Activated CD8-positive, alpha-beta memory T cell treated with anti-CD3 and anti-CD28 coated beads, Interleukin-2, amount 50 U/mL, for 48 hours (primary cell): ENCODE measurements around the gene HCFC2.

Source experiments
- DNase-seq: peaks from one replicate; pipeline ENCODE4 v3.0.0-alpha.2; 2020

Gene HCFC2

GRCh38 chr12:104126548-104126947 is 62.2 kb downstream of the HCFC2 start:
- no peak for DNase-seq

DNA sequence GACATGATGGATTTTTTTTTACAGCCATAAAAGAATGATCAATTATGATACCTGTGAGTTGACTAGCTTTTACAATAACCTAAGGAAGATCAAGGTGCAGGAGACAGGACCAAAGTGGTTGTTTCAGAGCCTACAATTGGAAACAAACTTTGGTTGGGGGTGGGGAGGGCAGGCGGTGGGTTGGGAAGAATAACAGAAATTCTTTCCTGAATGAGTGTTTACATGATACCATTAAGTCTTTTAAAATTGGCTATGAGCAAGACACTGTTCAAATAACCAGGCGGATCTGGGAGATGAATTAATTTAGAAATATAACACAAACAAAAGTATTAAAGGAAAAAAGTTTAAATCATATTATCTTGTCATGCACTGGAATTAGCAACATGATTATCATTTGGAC is 66.4 kb downstream of the HCFC2 start:
- no peak for DNase-seq

DNA sequence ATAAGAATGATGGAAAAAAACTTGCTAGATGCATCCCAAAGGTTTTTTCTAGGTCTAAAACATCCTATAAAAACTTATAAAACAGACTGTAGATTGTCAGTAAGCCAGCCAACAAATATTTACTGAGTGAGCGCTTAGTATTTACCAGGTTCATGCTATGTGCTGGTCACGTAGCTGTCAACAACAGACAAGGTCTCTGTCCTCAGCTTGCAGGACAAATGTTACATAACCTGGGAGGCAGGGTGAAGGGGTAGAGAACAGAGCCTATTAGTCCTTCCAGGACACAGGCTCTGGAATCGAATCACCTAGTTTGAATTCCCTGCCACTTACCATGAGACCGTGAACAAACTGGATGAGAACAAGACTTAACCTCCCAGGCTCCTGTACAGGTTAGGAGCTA is 67.3 kb downstream of the HCFC2 start:
- DNase-seq = no peak

DNA sequence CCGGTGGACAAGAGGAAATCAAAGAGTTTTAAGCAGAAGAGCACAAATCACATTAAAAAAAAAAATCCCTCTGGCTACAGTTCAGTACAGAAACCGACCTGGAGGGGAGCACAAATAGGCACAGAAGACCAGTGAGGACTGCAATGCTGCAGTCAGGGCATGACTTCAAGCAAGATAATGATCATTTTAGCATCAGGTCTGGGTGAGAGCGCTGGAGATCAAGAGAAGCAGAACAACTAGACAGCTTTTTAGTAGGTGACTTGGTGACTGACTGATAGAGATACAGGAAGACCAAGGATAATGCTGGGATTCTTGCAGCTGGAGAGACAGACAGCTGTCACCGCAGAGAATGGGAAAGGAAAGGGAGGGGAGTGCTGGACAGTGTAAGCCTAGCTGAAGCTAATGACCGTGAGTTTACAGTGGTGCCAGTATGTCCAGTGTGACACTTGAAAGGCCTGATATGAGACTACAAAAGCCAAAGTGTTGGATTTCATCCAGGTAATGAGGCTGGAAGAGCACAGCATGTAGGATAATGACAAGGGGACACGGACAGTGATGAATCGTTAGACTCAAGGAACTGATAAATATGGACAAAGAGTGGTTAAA is 68.1 kb downstream of the HCFC2 start:
- no peak for DNase-seq

GRCh38 chr12:104133321-104133720 is 69.0 kb downstream of the HCFC2 start:
- DNase-seq = no peak

GRCh38 chr12:104133866-104134265 is 69.5 kb downstream of the HCFC2 start:
- no peak for DNase-seq

GRCh38 chr12:104134882-104135281 is 70.6 kb downstream of the HCFC2 start:
- DNase-seq = no peak

- DNase-seq = no peak
These were observed 72.2 kb downstream of the HCFC2 start for GRCh38 chr12:104136577-104136976.

- DNase-seq = peak; percentile 78
These were observed 72.9 kb downstream of the HCFC2 start for GRCh38 chr12:104137001-104137901.

DNA sequence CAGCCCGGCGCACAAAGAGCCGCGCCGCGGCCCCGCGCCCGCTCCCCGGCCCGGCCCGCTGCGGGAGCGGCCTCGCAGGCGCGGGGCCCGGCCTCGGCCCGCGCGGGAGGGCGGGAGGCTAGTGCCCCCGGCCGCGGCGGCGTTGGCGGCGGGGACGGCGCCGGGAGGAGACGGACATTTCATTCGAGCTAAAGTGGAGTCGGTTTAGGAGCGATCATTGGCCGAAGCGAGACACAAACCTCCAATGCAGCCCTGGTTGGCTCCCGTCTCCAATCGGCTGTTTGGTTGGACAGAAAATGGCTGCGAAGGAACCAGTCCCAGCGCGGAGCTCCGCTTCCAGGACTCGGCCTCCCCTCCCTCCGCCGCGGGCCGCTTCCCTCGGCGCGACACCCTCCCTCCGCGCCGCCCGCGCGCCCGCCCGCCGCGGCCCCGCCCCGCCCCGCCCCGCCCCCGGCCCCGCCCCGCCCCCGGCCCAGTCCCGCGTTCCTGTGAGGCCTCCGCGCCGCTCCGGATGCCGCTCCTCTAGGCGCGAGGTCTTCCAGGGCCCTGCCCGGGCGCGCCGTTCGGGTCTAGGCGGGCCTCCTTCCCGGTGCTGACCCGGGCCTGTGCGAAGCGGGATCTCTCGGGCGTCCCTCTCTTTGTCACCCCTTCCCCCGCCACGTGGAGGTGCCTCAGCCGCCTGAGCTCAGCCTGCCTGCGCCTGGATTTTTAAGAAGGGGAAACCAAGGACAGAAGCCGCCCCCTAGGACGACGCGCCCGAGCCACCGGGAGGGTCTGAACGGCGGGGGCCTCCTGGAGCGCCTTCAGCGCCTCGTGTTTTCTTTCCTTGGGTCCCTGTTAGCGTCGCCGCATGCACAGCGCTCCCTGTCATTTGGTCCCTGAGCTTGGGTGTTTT is 73.8 kb downstream of the HCFC2 start, which contains the start of gene NFYB:
NFYB (minus strand) TSS at position 309 of the 895 bp plus-strand sequence. CDS start 2,757 bp downstream, outside the sequence.
- DNase-seq = peak; percentile 95

DNA sequence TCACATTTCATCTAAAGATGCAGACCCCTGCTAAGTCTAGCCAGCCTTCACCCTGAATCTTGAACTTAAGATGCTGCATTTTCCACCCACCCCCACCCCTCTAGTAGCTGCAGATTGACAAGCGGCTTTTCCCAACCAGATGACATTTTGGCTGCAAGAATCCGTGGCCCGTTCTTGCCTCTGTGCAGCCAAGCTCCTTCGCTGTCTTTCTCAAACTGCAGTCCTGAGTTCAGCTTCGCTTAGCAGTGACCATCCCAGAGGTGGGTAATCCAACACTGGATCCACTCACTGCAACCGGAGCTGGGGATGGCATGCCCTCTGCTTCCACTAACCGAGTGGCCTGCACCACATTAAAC is 74.4 kb downstream of the HCFC2 start:
- DNase-seq = peak; percentile 54

GRCh38 chr12:104142543-104142942 is 78.2 kb downstream of the HCFC2 start:
- DNase-seq = no peak

GRCh38 chr12:104143002-104143401 is 78.7 kb downstream of the HCFC2 start:
- no peak for DNase-seq

- no peak for DNase-seq
These were observed 79.6 kb downstream of the HCFC2 start for GRCh38 chr12:104143918-104144317.

DNA sequence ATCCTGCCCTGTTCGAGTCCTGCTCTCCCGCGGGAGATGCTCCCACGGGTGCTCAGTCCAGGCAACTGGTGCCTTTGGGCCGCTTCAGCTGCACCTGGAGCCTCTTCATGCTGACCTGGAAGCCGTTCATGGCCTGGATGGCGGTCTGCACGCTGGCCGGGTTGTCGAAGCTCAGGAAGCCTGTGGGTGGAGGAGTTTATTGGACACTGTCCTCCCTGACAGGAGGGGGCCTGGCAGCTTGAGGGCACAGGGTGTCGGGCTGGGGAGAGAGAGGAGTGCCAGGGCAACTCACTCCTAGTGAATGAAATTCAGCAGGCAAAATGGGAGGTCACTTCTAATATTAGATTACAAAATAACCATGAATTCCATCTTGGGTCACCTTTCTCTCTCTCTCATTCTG is 83.0 kb downstream of the HCFC2 start:
- no peak for DNase-seq

- DNase-seq = no peak
These were observed 86.1 kb downstream of the HCFC2 start for GRCh38 chr12:104150416-104150815.

GRCh38 chr12:104152685-104153241 is 88.4 kb downstream of the HCFC2 start:
- peak; percentile 17 for DNase-seq

DNA sequence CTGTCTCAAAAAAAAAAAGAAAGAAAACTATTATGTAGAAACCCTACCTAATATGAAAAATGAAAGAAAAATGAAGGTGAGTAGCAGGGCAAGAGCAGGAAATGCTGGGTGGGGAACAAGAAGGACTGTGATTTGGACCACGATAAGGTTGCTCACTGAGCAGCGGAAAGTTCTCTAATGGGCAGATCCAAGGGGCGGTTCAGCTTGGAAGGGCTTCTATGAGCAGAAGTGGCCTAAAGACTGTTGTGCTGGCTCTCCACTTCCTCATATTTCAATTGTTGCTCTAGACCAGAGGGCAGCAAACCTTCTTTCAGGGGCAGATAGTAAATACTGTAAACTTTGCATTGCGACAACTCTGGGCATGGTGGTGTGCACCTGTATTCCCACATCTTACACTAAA is 90.0 kb downstream of the HCFC2 start:
- peak; percentile 15 for DNase-seq

DNA sequence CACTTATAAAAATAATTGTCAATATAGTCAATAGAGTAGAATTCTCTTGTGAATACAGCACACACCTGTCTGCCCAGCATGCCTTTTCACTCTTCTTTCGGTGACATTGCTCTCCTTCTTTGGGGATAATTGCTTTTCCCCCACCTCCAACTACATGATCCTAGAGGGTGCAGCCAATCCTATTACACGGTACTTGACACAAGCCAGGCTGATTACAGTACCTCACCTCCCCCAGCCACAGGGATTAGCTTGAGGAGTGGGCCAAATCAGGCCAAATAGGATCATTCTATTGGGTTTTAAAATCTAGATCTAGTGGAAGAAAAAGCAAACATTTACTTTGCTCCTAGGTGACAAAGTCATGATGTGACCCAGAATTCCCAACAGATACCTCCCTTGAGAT is 90.5 kb downstream of the HCFC2 start:
- DNase-seq = peak; percentile 18
